BE2C (cell line): ENCODE data around the gene PLEKHA5.

Source experiments
- DNase-seq: peaks from one replicate; pipeline ENCODE4 v3.0.0-alpha.2; 2020
- H3K27me3 ChIP-seq: fragments of 250-450 bp; sonication (Bioruptor Pico); 2 replicates; pipeline ENCODE4 v1.5.1; 2020; ENCODE audit warnings: mild to moderate bottlenecking
- H3K36me3 ChIP-seq: fragments of 250-450 bp; sonication (Bioruptor Pico); 2 replicates; pipeline ENCODE4 v1.5.1; 2020; ENCODE audit warnings: mild to moderate bottlenecking
- H3K4me1 ChIP-seq: fragments of 250-450 bp; sonication (Bioruptor Pico); 2 replicates; pipeline ENCODE4 v1.5.1; 2020
- H3K4me3 ChIP-seq: 2 replicates; pipeline ENCODE4 v1.5.1; 2011; ENCODE audit warnings: low read depth, low read length
- H3K9me3 ChIP-seq: fragments of 250-450 bp; sonication (Bioruptor Pico); 2 replicates; pipeline ENCODE4 v1.5.1; 2020
- TF ChIP-seq, protein P1 (sequence below): IDR thresholded peaks from 2 replicates; pipeline ENCODE4 v1.5.1; 2012; ENCODE audit warnings: mild to moderate bottlenecking, low read depth, low read length

PLEKHA5 gene

DNA sequence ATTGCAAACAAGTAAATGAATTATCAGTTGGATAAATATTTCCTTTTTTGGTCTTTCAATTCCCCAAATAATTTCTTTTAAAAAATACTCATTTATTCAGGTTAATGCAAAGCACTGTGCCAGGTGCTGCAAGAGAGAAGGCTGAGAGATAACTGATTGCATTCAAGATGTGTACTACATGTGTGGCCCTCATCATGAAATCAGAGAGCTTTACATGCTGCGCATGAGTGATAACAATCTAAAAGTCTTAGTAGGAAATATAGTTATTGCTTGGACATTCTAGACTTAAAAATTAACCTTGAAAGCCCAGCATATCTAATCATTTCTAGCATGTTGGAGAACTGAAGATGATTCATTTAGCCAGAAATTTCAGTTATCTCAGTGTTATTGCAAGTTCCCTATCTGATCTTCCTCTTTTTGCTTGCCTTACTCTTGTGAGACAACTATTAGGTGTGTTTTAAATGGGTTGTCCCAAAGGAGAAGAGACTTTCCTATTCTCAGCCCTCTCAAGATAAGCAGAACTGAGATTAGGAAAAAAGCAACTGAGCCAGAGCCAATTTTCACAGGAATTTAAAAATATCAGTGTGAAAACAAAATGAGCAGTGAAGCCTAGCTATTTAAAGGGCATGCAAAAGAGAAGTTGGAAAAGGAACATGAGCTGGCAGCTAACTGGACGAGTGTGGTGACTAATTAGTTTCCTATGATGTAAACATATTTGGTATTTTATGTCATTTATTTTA is 60.9 kb downstream of the PLEKHA5 start:
- TF ChIP-seq, protein P1, sequence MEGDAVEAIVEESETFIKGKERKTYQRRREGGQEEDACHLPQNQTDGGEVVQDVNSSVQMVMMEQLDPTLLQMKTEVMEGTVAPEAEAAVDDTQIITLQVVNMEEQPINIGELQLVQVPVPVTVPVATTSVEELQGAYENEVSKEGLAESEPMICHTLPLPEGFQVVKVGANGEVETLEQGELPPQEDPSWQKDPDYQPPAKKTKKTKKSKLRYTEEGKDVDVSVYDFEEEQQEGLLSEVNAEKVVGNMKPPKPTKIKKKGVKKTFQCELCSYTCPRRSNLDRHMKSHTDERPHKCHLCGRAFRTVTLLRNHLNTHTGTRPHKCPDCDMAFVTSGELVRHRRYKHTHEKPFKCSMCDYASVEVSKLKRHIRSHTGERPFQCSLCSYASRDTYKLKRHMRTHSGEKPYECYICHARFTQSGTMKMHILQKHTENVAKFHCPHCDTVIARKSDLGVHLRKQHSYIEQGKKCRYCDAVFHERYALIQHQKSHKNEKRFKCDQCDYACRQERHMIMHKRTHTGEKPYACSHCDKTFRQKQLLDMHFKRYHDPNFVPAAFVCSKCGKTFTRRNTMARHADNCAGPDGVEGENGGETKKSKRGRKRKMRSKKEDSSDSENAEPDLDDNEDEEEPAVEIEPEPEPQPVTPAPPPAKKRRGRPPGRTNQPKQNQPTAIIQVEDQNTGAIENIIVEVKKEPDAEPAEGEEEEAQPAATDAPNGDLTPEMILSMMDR = no peak
- H3K4me1 ChIP-seq = peaks cover 18% of the 10 kb centered on the region
- no peaks in the 10 kb centered on the region for H3K27me3 ChIP-seq
- no peak for DNase-seq
- no peaks in the 10 kb centered on the region for H3K9me3 ChIP-seq
- H3K36me3 ChIP-seq = no peaks in the 10 kb centered on the region
- no peak overlapping the region for H3K4me3 ChIP-seq

DNA sequence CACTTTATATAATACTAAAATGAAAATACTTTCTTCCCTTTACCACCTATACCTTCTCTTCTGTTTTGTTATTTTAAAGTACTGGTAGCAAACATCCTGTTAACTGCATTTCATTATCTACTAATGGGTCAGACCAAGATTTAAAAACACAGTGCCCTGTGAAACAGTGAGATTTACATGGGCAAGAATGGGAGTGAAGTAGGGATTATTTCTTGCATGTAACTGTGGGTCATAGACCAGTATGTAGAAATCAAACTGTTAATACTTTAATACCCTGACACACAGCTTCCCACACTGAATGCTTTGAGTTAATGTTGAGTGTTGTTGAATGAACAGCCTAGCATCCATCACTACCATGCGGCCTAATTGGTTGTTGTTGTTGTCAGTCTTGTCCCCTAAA is 61.6 kb downstream of the PLEKHA5 start:
- H3K27me3 ChIP-seq = no peaks in the 10 kb centered on the region
- no peaks in the 10 kb centered on the region for H3K36me3 ChIP-seq
- DNase-seq = no peak
- H3K9me3 ChIP-seq = no peaks in the 10 kb centered on the region
- TF ChIP-seq, protein P1 = no peak
- H3K4me3 ChIP-seq = no peak overlapping the region
- peaks cover 18% of the 10 kb centered on the region for H3K4me1 ChIP-seq

DNA sequence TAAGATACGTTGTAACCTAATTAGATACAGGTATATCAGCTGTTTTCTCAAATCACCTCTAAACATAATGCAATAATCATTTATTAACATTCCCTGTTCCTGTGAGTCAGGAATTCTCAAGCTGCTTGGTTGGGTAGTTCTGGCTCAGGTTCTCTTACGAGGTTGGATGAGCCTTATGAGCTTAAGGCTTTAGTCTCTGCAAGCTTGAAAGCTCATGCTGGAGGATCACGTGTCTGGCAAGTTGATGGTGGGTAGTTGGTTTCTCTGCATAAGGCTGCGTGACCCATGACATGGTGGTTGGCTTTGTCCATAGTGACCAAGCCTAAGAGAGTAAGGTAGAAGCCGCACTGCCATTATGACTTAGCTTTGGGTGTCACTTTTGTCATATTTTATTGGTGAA is 62.0 kb downstream of the PLEKHA5 start:
- Histone ChIP-seq H3K4me1 (peaks cover 18% of the 10 kb centered on the region), H3K4me3 (no peak overlapping the region), H3K9me3 (no peaks in the 10 kb centered on the region), H3K27me3 (no peaks in the 10 kb centered on the region), H3K36me3 (no peaks in the 10 kb centered on the region)
- TF ChIP-seq, protein P1 = no peak
- no peak for DNase-seq

DNA sequence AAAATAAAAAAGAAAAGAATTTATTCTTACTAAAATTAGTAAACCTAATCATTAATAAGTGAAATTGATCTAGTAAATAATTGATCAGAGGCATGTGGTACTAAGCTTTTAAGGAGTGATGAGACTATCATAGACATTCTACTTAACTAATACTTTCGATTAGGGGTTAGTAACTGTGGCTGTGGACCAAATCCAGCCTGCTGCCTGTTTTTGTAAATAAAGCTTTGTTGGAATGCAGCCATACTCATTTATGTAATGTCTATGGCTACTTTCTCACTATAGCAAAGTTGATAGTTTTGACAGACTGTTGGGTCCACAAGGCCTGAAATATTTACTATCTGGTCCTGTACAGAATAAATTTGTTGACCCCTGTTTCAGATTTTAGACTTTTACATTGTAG is 63.2 kb downstream of the PLEKHA5 start:
- H3K4me3 ChIP-seq = no peak overlapping the region
- H3K4me1 ChIP-seq = peaks cover 26% of the 10 kb centered on the region
- H3K9me3 ChIP-seq = no peaks in the 10 kb centered on the region
- H3K27me3 ChIP-seq = no peaks in the 10 kb centered on the region
- no peak for DNase-seq
- TF ChIP-seq, protein P1 = no peak
- H3K36me3 ChIP-seq = no peaks in the 10 kb centered on the region

DNA sequence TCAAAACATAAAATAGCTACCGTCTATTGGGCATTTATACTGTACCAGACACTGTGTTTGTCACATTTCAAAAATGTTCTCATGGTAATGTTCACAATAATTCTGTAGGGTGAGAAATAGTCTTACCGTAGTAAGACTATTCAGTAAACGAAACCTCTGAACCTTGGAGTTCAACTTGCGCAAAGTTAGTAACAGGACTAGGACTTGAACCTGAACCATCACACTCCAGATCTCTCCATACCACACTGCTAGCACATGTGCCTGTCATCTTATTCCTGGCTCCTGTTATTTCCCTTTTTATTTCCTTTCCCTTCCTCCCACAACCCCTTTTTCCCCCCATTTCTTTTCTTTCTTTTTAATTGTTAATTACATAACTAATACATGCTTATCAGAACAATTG is 65.4 kb downstream of the PLEKHA5 start:
- H3K4me1 ChIP-seq = peaks cover 38% of the 10 kb centered on the region
- H3K4me3 ChIP-seq = no peak overlapping the region
- H3K36me3 ChIP-seq = no peaks in the 10 kb centered on the region
- H3K9me3 ChIP-seq = no peaks in the 10 kb centered on the region
- H3K27me3 ChIP-seq = no peaks in the 10 kb centered on the region
- TF ChIP-seq, protein P1 = no peak
- no peak for DNase-seq

DNA sequence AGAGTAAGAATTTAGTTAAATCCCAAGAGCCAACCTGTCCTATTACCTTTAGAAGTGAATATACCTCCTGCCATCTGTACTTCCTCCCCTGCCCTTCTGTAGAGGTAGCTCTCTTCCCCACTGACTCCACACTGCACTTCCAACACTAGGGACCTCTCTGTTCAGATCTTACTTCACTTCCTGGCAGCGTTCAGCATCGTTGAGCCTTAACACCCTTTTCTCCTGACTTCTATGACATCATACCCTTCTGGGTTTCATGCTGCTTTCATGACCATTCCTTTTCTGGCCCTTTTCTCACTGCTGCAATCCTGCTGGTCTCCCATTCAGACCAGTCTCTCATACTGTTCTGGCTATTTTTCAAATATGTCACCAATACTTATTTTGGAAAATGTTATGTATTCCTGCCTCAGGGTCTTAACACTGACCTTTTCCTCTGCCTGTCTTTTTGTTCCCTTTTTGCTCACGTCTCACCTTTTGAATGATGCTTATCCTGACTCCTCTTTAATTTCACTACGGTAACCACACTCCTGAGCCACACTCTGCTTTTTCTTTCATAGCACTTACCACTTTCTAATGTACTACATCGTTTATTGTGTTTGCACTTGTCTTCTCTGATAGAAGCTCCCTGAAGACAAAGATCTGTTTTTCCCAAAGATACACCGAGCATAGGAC is 67.6 kb downstream of the PLEKHA5 start:
- Histone ChIP-seq H3K36me3 (no peaks in the 10 kb centered on the region), H3K9me3 (no peaks in the 10 kb centered on the region), H3K27me3 (no peaks in the 10 kb centered on the region), H3K4me1 (peaks cover 20% of the 10 kb centered on the region), H3K4me3 (no peak overlapping the region)
- TF ChIP-seq, protein P1 = no peak
- no peak for DNase-seq
